PC-3 (cell line): ENCODE results near the gene UBE2L3.

Experiments used
- EZH2 ChIP-seq: fragments of 300-600 bp; sonication (generic); IDR thresholded peaks from one replicate; pipeline ENCODE4 v1.6.1; 2017; ENCODE audit warnings: antibody characterized with exemption, mild to moderate bottlenecking, low read length; ENCODE audit not compliant: unreplicated experiment
- EZH2phosphoT487 ChIP-seq: fragments of 300-600 bp; sonication (generic); IDR thresholded peaks from 2 replicates; pipeline ENCODE4 v1.6.1; 2018; ENCODE audit warnings: mild to moderate bottlenecking, antibody characterized with exemption, low read length, borderline replicate concordance
- TF ChIP-seq, protein P1 (sequence below): fragments of 300-600 bp; sonication (generic); conservative IDR thresholded peaks from 2 replicates; pipeline ENCODE4 v1.5.1; 2017; ENCODE audit warnings: antibody characterized with exemption, low read depth, mild to moderate bottlenecking, low read length

DNA sequence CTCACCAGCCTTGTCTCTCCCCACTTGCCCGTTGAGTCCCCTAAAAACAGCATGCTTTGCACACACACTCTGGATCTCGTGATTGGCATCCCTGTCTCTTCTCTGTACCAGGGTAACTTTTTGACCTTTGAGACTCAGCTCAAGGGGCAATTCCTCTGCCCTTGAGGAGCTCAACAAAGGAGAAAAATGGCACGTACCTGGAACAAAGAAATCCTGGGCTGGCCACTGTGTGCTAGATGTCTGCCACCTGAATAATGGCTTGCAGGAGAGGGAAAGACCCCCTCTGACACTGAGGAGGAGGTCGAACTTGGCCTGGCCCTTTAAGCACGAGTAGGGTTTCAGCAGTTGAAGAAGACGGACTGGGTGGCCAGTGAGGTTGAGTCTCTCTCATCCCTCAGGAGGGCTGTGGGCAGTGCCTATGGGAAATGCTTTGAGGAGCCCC lies 5.8 kb downstream of the UBE2L3 start:
- TF ChIP-seq EZH2 (no peak), EZH2phosphoT487 (no peak)
- TF ChIP-seq, protein P1, sequence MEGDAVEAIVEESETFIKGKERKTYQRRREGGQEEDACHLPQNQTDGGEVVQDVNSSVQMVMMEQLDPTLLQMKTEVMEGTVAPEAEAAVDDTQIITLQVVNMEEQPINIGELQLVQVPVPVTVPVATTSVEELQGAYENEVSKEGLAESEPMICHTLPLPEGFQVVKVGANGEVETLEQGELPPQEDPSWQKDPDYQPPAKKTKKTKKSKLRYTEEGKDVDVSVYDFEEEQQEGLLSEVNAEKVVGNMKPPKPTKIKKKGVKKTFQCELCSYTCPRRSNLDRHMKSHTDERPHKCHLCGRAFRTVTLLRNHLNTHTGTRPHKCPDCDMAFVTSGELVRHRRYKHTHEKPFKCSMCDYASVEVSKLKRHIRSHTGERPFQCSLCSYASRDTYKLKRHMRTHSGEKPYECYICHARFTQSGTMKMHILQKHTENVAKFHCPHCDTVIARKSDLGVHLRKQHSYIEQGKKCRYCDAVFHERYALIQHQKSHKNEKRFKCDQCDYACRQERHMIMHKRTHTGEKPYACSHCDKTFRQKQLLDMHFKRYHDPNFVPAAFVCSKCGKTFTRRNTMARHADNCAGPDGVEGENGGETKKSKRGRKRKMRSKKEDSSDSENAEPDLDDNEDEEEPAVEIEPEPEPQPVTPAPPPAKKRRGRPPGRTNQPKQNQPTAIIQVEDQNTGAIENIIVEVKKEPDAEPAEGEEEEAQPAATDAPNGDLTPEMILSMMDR = no peak
